ENCODE data around the gene DCAKD.

The DCAKD gene

GRCh38 chr17:45046537-45047125 lies 4.8 kb downstream of the DCAKD start:
- Histone ChIP-seq H3K9me3 (ENCODE audit: control insufficient read depth in 1 of 2, low read length in 2 of 2) (no peaks in the 10 kb centered on the region), H3K27ac (ENCODE audit: low read depth, low read length) (no peak overlapping the region), H3K4me1 (ENCODE audit: control insufficient read depth in 1 of 2, insufficient read depth in 2 of 2, low read length in 2 of 2) (peaks cover 5 to 12% of the 10 kb centered on the region in 2 donors), H3K36me3 (ENCODE audit: control insufficient read depth in 1 of 2, insufficient read depth in 2 of 2, low read length in 2 of 2) (peaks cover 0 to 5% of the 10 kb centered on the region in 2 donors), H3K4me3 (ENCODE audit: low read depth in 1 of 2, low read length in 2 of 2) (no peak overlapping the region), H3K9ac (ENCODE audit: low read depth in 1 of 2, low read length in 2 of 2) (no peak overlapping the region), H3K27me3 (ENCODE audit: control insufficient read depth in 1 of 2, insufficient read depth in 2 of 2, low read length in 2 of 2) (no peaks in the 10 kb centered on the region)

- H3K27me3 ChIP-seq (ENCODE audit: control insufficient read depth in 1 of 2, insufficient read depth in 2 of 2, low read length in 2 of 2) = no peaks in the 10 kb centered on the region
- H3K4me3 ChIP-seq (ENCODE audit: low read depth in 1 of 2, low read length in 2 of 2) = no peak overlapping the region
- peaks cover 3 to 4% of the 10 kb centered on the region in 2 donors for H3K4me1 ChIP-seq (ENCODE audit: control insufficient read depth in 1 of 2, insufficient read depth in 2 of 2, low read length in 2 of 2)
- peaks cover 0 to 5% of the 10 kb centered on the region in 2 donors for H3K36me3 ChIP-seq (ENCODE audit: control insufficient read depth in 1 of 2, insufficient read depth in 2 of 2, low read length in 2 of 2)
- no peaks in the 10 kb centered on the region for H3K9me3 ChIP-seq (ENCODE audit: control insufficient read depth in 1 of 2, low read length in 2 of 2)
- H3K9ac ChIP-seq (ENCODE audit: low read depth in 1 of 2, low read length in 2 of 2) = no peak overlapping the region
- H3K27ac ChIP-seq (ENCODE audit: low read depth, low read length) = no peak overlapping the region
Measured at GRCh38 chr17:45043813-45044540, 7.5 kb downstream of the DCAKD start.

- Histone ChIP-seq H3K4me3 (ENCODE audit: low read depth in 1 of 2, low read length in 2 of 2) (no peak overlapping the region), H3K4me1 (ENCODE audit: control insufficient read depth in 1 of 2, insufficient read depth in 2 of 2, low read length in 2 of 2) (peaks cover 4 to 9% of the 10 kb centered on the region in 2 donors), H3K9ac (ENCODE audit: low read depth in 1 of 2, low read length in 2 of 2) (no peak overlapping the region)
Measured at GRCh38 chr17:45042346-45043120, 8.9 kb downstream of the DCAKD start.

GRCh38 chr17:45040459-45040858 lies 11.0 kb downstream of the DCAKD start:
- Histone ChIP-seq H3K9me3 (ENCODE audit: control insufficient read depth in 1 of 2, low read length in 2 of 2) (no peaks in the 10 kb centered on the region), H3K36me3 (ENCODE audit: control insufficient read depth in 1 of 2, insufficient read depth in 2 of 2, low read length in 2 of 2) (peaks cover 0 to 5% of the 10 kb centered on the region in 2 donors), H3K9ac (ENCODE audit: low read depth in 1 of 2, low read length in 2 of 2) (no peak overlapping the region), H3K4me3 (ENCODE audit: low read depth in 1 of 2, low read length in 2 of 2) (no peak overlapping the region), H3K27ac (ENCODE audit: low read depth, low read length) (no peak overlapping the region), H3K27me3 (ENCODE audit: control insufficient read depth in 1 of 2, insufficient read depth in 2 of 2, low read length in 2 of 2) (no peaks in the 10 kb centered on the region), H3K4me1 (ENCODE audit: control insufficient read depth in 1 of 2, insufficient read depth in 2 of 2, low read length in 2 of 2) (peaks cover 15 to 17% of the 10 kb centered on the region in 2 donors)

More at GRCh38 chr17:45042346-45043120, 8.9 kb downstream of the DCAKD start:
- Histone ChIP-seq H3K27me3 (ENCODE audit: control insufficient read depth in 1 of 2, insufficient read depth in 2 of 2, low read length in 2 of 2) (no peaks in the 10 kb centered on the region), H3K36me3 (ENCODE audit: control insufficient read depth in 1 of 2, insufficient read depth in 2 of 2, low read length in 2 of 2) (peaks cover 0 to 5% of the 10 kb centered on the region in 2 donors), H3K9me3 (ENCODE audit: control insufficient read depth in 1 of 2, low read length in 2 of 2) (no peaks in the 10 kb centered on the region), H3K27ac (ENCODE audit: low read depth, low read length) (no peak overlapping the region)

DNA sequence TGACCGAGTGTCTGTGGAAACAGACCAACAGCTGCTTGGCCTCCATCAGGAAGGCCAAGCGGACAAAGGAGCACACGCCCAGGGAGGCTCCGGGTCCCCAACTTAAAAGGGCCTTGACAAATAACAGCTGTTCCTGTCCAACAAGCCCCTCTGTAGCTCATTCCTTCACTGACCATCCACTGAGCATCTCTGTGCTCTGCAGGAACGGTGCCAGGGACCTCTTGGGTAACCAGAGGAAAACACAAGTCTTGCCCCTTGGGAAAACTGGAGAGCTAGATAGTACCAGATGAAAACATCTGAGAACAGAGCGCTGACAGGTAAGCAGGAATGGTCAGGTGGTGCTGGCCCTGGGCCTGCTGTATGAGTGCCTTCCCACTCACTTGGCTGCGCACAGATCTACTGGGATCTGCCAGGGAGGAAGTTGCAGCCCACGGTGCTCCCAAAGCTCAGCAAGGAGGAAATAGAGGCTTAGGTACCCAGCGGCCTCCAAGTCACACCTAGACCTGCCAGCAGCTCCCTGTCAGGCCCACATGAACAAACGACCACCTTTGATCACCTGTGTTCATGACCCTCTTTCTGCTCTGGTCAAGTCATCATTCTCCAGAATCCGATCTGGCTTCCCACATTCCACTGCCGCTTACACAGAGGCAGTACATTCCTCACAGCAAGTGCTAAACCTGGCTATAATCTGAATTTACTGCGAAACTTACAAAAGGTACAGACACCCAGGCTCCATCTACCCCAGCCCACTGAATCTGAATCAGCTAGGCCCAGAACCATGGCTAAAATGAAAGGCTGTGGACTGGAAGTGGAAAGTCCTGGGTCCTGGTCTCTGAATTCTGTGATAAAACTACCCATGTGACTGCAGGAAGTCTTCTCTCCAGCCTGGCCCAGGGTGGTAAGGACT lies 12.5 kb downstream of the DCAKD start:
- H3K9me3 ChIP-seq (ENCODE audit: control insufficient read depth in 1 of 2, low read length in 2 of 2) = no peaks in the 10 kb centered on the region
- no peak overlapping the region for H3K4me3 ChIP-seq (ENCODE audit: low read depth in 1 of 2, low read length in 2 of 2)
- H3K9ac ChIP-seq (ENCODE audit: low read depth in 1 of 2, low read length in 2 of 2) = no peak overlapping the region
- peaks cover 9% of the 10 kb centered on the region in 2 donors for H3K36me3 ChIP-seq (ENCODE audit: control insufficient read depth in 1 of 2, insufficient read depth in 2 of 2, low read length in 2 of 2)
- H3K27me3 ChIP-seq (ENCODE audit: control insufficient read depth in 1 of 2, insufficient read depth in 2 of 2, low read length in 2 of 2) = no peaks in the 10 kb centered on the region
- H3K27ac ChIP-seq (ENCODE audit: low read depth, low read length) = no peak overlapping the region
- peaks cover 15 to 18% of the 10 kb centered on the region in 2 donors for H3K4me1 ChIP-seq (ENCODE audit: control insufficient read depth in 1 of 2, insufficient read depth in 2 of 2, low read length in 2 of 2)

- no peak overlapping the region for H3K27ac ChIP-seq (ENCODE audit: low read depth, low read length)
Measured at GRCh38 chr17:45036691-45037090, 14.7 kb downstream of the DCAKD start.

GRCh38 chr17:45035848-45036247 lies 15.6 kb downstream of the DCAKD start:
- H3K4me3 ChIP-seq (ENCODE audit: low read depth in 1 of 2, low read length in 2 of 2) = no peak overlapping the region
- H3K27me3 ChIP-seq (ENCODE audit: control insufficient read depth in 1 of 2, insufficient read depth in 2 of 2, low read length in 2 of 2) = no peaks in the 10 kb centered on the region
- H3K9ac ChIP-seq (ENCODE audit: low read depth in 1 of 2, low read length in 2 of 2) = no peak overlapping the region
- H3K27ac ChIP-seq (ENCODE audit: low read depth, low read length) = no peak overlapping the region
- no peaks in the 10 kb centered on the region for H3K9me3 ChIP-seq (ENCODE audit: control insufficient read depth in 1 of 2, low read length in 2 of 2)
- peaks cover 15 to 18% of the 10 kb centered on the region in 2 donors for H3K4me1 ChIP-seq (ENCODE audit: control insufficient read depth in 1 of 2, insufficient read depth in 2 of 2, low read length in 2 of 2)
- peaks cover 6 to 28% of the 10 kb centered on the region in 2 donors for H3K36me3 ChIP-seq (ENCODE audit: control insufficient read depth in 1 of 2, insufficient read depth in 2 of 2, low read length in 2 of 2)

More at GRCh38 chr17:45036691-45037090, 14.7 kb downstream of the DCAKD start:
- peaks cover 6 to 20% of the 10 kb centered on the region in 2 donors for H3K36me3 ChIP-seq (ENCODE audit: control insufficient read depth in 1 of 2, insufficient read depth in 2 of 2, low read length in 2 of 2)
- H3K4me3 ChIP-seq (ENCODE audit: low read depth in 1 of 2, low read length in 2 of 2) = no peak overlapping the region
- H3K9me3 ChIP-seq (ENCODE audit: control insufficient read depth in 1 of 2, low read length in 2 of 2) = no peaks in the 10 kb centered on the region
- H3K27me3 ChIP-seq (ENCODE audit: control insufficient read depth in 1 of 2, insufficient read depth in 2 of 2, low read length in 2 of 2) = no peaks in the 10 kb centered on the region
- peaks cover 15 to 18% of the 10 kb centered on the region in 2 donors for H3K4me1 ChIP-seq (ENCODE audit: control insufficient read depth in 1 of 2, insufficient read depth in 2 of 2, low read length in 2 of 2)
- H3K9ac ChIP-seq (ENCODE audit: low read depth in 1 of 2, low read length in 2 of 2) = no peak overlapping the region

DNA sequence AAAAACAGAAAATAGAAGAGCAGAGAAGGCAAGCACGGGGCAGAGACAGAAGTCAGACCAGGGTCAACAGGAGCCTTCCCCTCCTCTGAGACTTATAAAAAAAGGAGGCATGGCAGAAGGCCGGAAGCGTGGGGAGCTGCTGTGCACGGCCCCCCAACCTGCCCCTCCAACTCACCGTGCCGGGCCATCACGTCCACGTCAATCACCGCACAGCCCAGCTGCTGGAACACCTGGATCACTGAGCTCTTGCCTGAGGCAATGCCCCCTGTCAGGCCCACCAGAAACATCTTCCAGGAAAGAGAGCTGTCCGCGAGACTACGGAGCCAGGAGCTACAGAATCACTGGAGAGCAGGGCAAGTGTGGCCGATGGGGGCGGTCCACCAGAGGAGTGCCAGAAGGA lies 16.8 kb downstream of the DCAKD start:
- peaks cover 11 to 41% of the 10 kb centered on the region in 2 donors for H3K36me3 ChIP-seq (ENCODE audit: control insufficient read depth in 1 of 2, insufficient read depth in 2 of 2, low read length in 2 of 2)
- no peak overlapping the region for H3K9ac ChIP-seq (ENCODE audit: low read depth in 1 of 2, low read length in 2 of 2)
- H3K9me3 ChIP-seq (ENCODE audit: control insufficient read depth in 1 of 2, low read length in 2 of 2) = no peaks in the 10 kb centered on the region
- no peak overlapping the region for H3K4me3 ChIP-seq (ENCODE audit: low read depth in 1 of 2, low read length in 2 of 2)
- no peaks in the 10 kb centered on the region for H3K27me3 ChIP-seq (ENCODE audit: control insufficient read depth in 1 of 2, insufficient read depth in 2 of 2, low read length in 2 of 2)
- peaks cover 15 to 18% of the 10 kb centered on the region in 2 donors for H3K4me1 ChIP-seq (ENCODE audit: control insufficient read depth in 1 of 2, insufficient read depth in 2 of 2, low read length in 2 of 2)
- H3K27ac ChIP-seq (ENCODE audit: low read depth, low read length) = no peak overlapping the region

DNA sequence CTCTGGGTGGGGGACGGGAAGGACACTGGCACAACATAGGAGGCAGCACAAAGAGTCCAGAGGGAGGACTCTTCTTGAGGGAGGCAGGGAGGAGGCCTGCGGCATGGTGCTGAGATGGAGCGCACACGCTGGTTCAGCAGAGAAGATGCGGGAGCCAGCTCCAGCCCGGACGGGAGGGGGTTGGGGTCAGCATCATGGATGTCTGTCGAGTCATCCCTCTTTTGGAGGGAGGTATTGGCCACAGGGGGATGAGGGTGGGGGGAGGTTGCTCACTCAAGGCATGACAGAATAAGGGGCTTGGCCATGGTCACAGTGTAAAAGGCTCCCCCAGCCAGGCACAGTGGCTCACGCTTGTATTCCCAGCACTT lies 19.3 kb downstream of the DCAKD start:
- no peak overlapping the region for H3K9ac ChIP-seq (ENCODE audit: low read depth in 1 of 2, low read length in 2 of 2)
- H3K4me1 ChIP-seq (ENCODE audit: control insufficient read depth in 1 of 2, insufficient read depth in 2 of 2, low read length in 2 of 2) = peaks cover 6 to 14% of the 10 kb centered on the region in 2 donors
- no peak overlapping the region for H3K4me3 ChIP-seq (ENCODE audit: low read depth in 1 of 2, low read length in 2 of 2)
- peaks cover 11 to 47% of the 10 kb centered on the region in 2 donors for H3K36me3 ChIP-seq (ENCODE audit: control insufficient read depth in 1 of 2, insufficient read depth in 2 of 2, low read length in 2 of 2)
- H3K9me3 ChIP-seq (ENCODE audit: control insufficient read depth in 1 of 2, low read length in 2 of 2) = no peaks in the 10 kb centered on the region
- H3K27me3 ChIP-seq (ENCODE audit: control insufficient read depth in 1 of 2, insufficient read depth in 2 of 2, low read length in 2 of 2) = no peaks in the 10 kb centered on the region
- H3K27ac ChIP-seq (ENCODE audit: low read depth, low read length) = no peak overlapping the region

All from duodenal mucosa (tissue), 2 donors.